WERI-Rb-1 (cell line): Measurements from ENCODE around the gene SNCG.
"Not testable (repeated sequence)": the region's sequence is repeated elsewhere in the genome, so short reads cannot be mapped to it uniquely, and the experiment has no call there.

ENCODE experiments used
- DNase-seq: peaks from one replicate; pipeline ENCODE4 v3.0.0-alpha.2; 2020
- H3K27ac ChIP-seq: fragments of 250-450 bp; sonication (Bioruptor Pico); 2 replicates; pipeline ENCODE4 v1.5.1; 2020; ENCODE audit warnings: mild to moderate bottlenecking, moderate library complexity
- H3K27me3 ChIP-seq: fragments of 250-450 bp; sonication (Bioruptor Pico); 2 replicates; pipeline ENCODE4 v1.5.1; 2021; ENCODE audit warnings: mild to moderate bottlenecking, low read depth, moderate library complexity; ENCODE audit not compliant: insufficient read depth, severe bottlenecking
- H3K36me3 ChIP-seq: fragments of 250-450 bp; sonication (Bioruptor Pico); 2 replicates; pipeline ENCODE4 v1.5.1; 2020; ENCODE audit warnings: mild to moderate bottlenecking, moderate library complexity
- H3K4me3 ChIP-seq: 2 replicates; pipeline ENCODE4 v1.5.1; 2011; ENCODE audit warnings: low read depth, mild to moderate bottlenecking, control low read depth, low read length
- H3K9me3 ChIP-seq: fragments of 250-450 bp; sonication (Bioruptor Pico); 2 replicates; pipeline ENCODE4 v1.5.1; 2021; ENCODE audit warnings: mild to moderate bottlenecking, moderate library complexity; ENCODE audit not compliant: severe bottlenecking
- TF ChIP-seq, protein P1 (sequence below): IDR thresholded peaks from 2 replicates; pipeline ENCODE4 v1.5.1; 2011; ENCODE audit warnings: low read depth, mild to moderate bottlenecking, control low read depth, inconsistent platforms, low read length

The SNCG gene

GRCh38 chr10:86950349-86950748, 8.1 kb upstream of the SNCG start:
- Histone ChIP-seq H3K27ac (no peak overlapping the region), H3K36me3 (no peaks in the 10 kb centered on the region), H3K9me3 (peaks cover 21% of the 10 kb centered on the region), H3K27me3 (no peaks in the 10 kb centered on the region), H3K4me3 (no peak overlapping the region)
- TF ChIP-seq, protein P1, sequence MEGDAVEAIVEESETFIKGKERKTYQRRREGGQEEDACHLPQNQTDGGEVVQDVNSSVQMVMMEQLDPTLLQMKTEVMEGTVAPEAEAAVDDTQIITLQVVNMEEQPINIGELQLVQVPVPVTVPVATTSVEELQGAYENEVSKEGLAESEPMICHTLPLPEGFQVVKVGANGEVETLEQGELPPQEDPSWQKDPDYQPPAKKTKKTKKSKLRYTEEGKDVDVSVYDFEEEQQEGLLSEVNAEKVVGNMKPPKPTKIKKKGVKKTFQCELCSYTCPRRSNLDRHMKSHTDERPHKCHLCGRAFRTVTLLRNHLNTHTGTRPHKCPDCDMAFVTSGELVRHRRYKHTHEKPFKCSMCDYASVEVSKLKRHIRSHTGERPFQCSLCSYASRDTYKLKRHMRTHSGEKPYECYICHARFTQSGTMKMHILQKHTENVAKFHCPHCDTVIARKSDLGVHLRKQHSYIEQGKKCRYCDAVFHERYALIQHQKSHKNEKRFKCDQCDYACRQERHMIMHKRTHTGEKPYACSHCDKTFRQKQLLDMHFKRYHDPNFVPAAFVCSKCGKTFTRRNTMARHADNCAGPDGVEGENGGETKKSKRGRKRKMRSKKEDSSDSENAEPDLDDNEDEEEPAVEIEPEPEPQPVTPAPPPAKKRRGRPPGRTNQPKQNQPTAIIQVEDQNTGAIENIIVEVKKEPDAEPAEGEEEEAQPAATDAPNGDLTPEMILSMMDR: no peak
- DNase-seq: no peak

DNA sequence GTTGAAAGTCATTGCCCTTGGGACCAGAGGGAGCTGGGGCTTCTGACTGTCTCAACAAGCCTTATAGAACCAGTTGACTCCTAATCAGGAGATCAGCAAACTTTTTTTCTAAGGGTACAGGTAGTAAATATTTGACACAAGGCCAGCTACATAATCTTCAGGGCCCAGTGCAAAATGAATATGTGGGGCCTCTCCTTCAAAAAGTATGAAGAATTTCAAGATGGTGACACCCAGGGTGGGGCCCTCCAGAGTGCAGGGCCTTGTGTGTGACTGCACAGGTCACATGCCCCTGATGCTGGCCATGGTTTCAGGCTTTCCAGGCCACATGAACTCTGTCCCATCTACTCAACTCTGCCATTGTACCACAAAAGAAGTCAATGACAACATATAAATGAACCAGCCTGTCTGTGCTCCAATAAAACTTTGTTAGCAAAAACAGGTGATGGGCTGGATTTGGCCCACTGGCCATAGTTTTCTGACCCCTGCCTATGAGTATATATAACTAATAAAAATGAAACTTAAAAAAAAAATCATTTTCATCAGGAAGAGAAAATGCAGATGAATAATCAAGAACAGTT, 7.1 kb upstream of the SNCG start:
- peaks cover 21% of the 10 kb centered on the region for H3K9me3 ChIP-seq
- no peaks in the 10 kb centered on the region for H3K36me3 ChIP-seq
- DNase-seq: no peak
- TF ChIP-seq, protein P1: no peak
- no peak overlapping the region for H3K4me3 ChIP-seq
- H3K27ac ChIP-seq: no peak overlapping the region
- H3K27me3 ChIP-seq: no peaks in the 10 kb centered on the region

DNA sequence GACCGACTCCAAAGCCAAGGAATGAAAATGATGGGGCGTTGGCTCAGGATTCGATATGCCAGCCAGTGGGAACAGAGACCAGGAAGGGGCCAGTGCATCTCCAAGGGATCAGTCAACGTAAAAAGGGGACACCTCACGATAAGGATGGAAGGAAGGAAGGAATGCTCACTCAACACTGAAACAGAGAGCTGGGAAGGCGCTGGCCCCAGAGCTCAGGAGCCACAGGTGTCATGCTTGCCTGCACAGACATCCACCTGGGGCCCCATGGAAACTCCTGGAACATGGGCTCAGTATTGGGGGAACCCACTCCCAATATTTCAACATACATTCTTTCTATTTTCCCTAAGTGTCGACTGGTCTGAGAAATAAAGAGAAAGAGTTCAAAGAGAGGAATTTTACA, 6.3 kb upstream of the SNCG start:
- Histone ChIP-seq H3K9me3 (peaks cover 21% of the 10 kb centered on the region), H3K27ac (no peak overlapping the region), H3K36me3 (no peaks in the 10 kb centered on the region), H3K4me3 (no peak overlapping the region), H3K27me3 (no peaks in the 10 kb centered on the region)
- no peak for DNase-seq
- TF ChIP-seq, protein P1: no peak

DNA sequence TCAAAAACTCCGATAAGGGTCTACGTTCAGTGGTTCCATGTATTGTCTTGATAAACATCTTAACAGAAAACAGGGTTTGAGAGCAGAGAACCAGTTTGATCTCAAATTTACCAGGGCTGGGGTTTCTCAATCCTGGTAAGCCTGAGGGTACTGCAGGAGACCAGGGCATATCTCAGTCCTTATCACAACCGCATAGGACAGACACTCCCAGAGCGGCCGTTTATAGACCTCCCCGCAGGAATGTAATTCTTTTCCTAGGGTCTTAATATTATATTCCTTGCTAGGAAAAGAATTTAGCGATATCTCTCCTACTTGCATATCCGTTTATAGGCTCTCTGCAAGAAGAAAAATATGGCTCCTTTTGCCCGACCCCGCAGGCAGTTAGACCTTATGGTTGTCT, 5.7 kb upstream of the SNCG start:
- not testable (repeated sequence) for H3K27ac ChIP-seq, H3K4me3 ChIP-seq, H3K27me3 ChIP-seq, DNase-seq, H3K36me3 ChIP-seq
- peaks cover 21% of the 10 kb centered on the region for H3K9me3 ChIP-seq

DNA sequence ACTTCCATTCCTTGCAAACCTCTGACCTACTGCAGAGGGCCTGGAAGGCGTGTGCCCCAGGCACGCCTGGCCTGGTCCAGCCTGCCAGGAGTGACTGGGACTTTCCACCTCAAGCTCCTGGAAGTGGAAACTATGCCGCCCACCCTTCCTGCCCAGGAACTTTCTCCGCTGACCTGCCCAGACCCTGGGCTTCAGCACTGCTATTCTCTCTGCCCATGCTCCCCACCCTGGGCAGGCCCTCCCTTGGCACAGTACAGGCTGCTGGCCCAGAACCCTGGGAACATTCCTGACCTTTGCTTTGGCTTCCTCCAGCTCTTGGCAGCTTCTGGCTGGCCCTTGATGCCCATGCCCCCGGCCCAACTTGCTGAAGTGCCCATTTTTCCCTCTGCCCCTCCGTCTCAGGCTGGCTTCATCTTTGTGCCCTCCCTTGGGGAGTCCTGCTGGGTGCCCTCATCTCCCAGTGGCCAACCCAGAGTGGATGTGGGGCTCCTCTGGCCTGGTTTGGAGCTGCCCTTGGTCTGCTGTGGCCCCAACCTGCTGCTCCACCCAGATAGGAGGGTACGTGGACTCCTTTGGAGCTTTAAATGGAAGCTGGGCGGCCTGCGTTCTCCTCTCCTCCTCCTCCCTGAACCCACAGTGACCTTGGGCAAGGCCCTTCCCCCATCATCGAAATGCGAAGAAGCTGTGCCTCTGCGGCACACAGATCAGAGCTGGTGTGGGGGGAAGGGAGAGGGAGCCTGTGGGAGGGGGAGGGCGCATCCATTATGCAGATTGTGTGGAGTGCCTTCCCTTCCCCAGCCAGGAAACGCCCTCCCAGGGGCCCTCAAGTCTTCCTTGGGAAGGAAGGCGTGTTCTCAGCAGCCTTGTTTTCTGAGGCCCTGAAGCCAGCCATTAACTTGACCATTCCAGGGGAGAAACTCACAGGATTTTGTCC, 4.4 kb upstream of the SNCG start:
- TF ChIP-seq, protein P1: no peak
- peaks cover 21% of the 10 kb centered on the region for H3K9me3 ChIP-seq
- no peak overlapping the region for H3K4me3 ChIP-seq
- H3K36me3 ChIP-seq: no peaks in the 10 kb centered on the region
- H3K27me3 ChIP-seq: no peaks in the 10 kb centered on the region
- peak; percentile 81 for DNase-seq
- H3K27ac ChIP-seq: peak overlapping the region; percentile 51

GRCh38 chr10:86954681-86955500, 3.5 kb upstream of the SNCG start:
- TF ChIP-seq, protein P1: no peak
- Histone ChIP-seq H3K27ac (peak overlapping the region; percentile 51), H3K4me3 (no peak overlapping the region), H3K36me3 (no peaks in the 10 kb centered on the region), H3K9me3 (peaks cover 21% of the 10 kb centered on the region), H3K27me3 (no peaks in the 10 kb centered on the region)
- DNase-seq: no peak
